ENCODE data around the gene MELTF.

GRCh38 chr3:197010556-197011351, 18.9 kb downstream of the MELTF start:
- TF ChIP-seq, protein P1, sequence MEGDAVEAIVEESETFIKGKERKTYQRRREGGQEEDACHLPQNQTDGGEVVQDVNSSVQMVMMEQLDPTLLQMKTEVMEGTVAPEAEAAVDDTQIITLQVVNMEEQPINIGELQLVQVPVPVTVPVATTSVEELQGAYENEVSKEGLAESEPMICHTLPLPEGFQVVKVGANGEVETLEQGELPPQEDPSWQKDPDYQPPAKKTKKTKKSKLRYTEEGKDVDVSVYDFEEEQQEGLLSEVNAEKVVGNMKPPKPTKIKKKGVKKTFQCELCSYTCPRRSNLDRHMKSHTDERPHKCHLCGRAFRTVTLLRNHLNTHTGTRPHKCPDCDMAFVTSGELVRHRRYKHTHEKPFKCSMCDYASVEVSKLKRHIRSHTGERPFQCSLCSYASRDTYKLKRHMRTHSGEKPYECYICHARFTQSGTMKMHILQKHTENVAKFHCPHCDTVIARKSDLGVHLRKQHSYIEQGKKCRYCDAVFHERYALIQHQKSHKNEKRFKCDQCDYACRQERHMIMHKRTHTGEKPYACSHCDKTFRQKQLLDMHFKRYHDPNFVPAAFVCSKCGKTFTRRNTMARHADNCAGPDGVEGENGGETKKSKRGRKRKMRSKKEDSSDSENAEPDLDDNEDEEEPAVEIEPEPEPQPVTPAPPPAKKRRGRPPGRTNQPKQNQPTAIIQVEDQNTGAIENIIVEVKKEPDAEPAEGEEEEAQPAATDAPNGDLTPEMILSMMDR (IDR thresholded peaks at IDR 0.05) = no peak
- TF ChIP-seq POLR2A (IDR thresholded peaks at IDR 0.05) = no peak

Measured in adrenal gland (tissue), 5 donors.